Measurements from ENCODE around the gene NRXN3.

Gene NRXN3

GRCh38 chr14:78170203-78170602 is at the start of gene NRXN3:
Gene NRXN3, plus strand, starts transcription at chr14:78170373. Its CDS starts 72,721 bp downstream, at chr14:78243094.
- DNase-seq, result no peak

GRCh38 chr14:78122436-78122835 is 47.7 kb upstream of the NRXN3 start:
- DNase-seq, result no peak

- DNase-seq, result no peak
These were observed 46.4 kb upstream of the NRXN3 start for GRCh38 chr14:78123650-78124253.

- no peak for DNase-seq
These were observed 42.2 kb upstream of the NRXN3 start for GRCh38 chr14:78127961-78128360.

GRCh38 chr14:78129375-78129774 is 40.8 kb upstream of the NRXN3 start:
- no peak for DNase-seq

GRCh38 chr14:78130356-78130755 is 39.8 kb upstream of the NRXN3 start:
- no peak for DNase-seq

- no peak for DNase-seq
These were observed 39.0 kb upstream of the NRXN3 start for GRCh38 chr14:78131201-78131600.

- no peak for DNase-seq
These were observed 38.6 kb upstream of the NRXN3 start for GRCh38 chr14:78131616-78132015.

- no peak for DNase-seq
These were observed 34.7 kb upstream of the NRXN3 start for GRCh38 chr14:78135450-78135891.

GRCh38 chr14:78136695-78137094 is 33.5 kb upstream of the NRXN3 start:
- DNase-seq, result no peak

GRCh38 chr14:78141590-78141989 is 28.6 kb upstream of the NRXN3 start:
- no peak for DNase-seq

GRCh38 chr14:78142998-78143397 is 27.2 kb upstream of the NRXN3 start:
- DNase-seq, result no peak

- no peak for DNase-seq
These were observed 26.6 kb upstream of the NRXN3 start for GRCh38 chr14:78143489-78144145.

GRCh38 chr14:78152201-78153063 is 17.7 kb upstream of the NRXN3 start:
- no peak for DNase-seq

- no peak for DNase-seq
These were observed 17.2 kb upstream of the NRXN3 start for GRCh38 chr14:78153064-78153341.

GRCh38 chr14:78154827-78155226 is 15.3 kb upstream of the NRXN3 start:
- DNase-seq, result no peak

- no peak for DNase-seq
These were observed 14.0 kb upstream of the NRXN3 start for GRCh38 chr14:78156196-78156595.

- DNase-seq, result no peak
These were observed 12.4 kb upstream of the NRXN3 start for GRCh38 chr14:78157494-78158437.

GRCh38 chr14:78162202-78162601 is 8.0 kb upstream of the NRXN3 start:
- no peak for DNase-seq

- no peak for DNase-seq
These were observed 5.8 kb upstream of the NRXN3 start for GRCh38 chr14:78164226-78164853.

- DNase-seq, result no peak
These were observed 2.3 kb downstream of the NRXN3 start for GRCh38 chr14:78172428-78172827.

- no peak for DNase-seq
These were observed 3.3 kb downstream of the NRXN3 start for GRCh38 chr14:78173346-78174035.
